Measurements from ENCODE around the gene MPPED1.

GRCh38 chr22:43398246-43398645 is 13.6 kb upstream of the MPPED1 start:
- no peak for TF ChIP-seq EZH2 (IDR thresholded peaks at IDR 0.05; ENCODE audit: borderline replicate concordance, insufficient read depth, low read depth, low read length, poor library complexity, severe bottlenecking)
- no peak for TF ChIP-seq CTCF (IDR thresholded peaks at IDR 0.05)

Measured in B cell (primary cell).